Measurements from ENCODE around the gene FOXR2. TPM values are rescaled to one million over a fixed set of nuclear protein-coding genes. Genes with fewer than 3 reads are reported as not detected.

FOXR2 gene
- total RNA-seq, 1 experiment from 2014 or later = not detected

DNA sequence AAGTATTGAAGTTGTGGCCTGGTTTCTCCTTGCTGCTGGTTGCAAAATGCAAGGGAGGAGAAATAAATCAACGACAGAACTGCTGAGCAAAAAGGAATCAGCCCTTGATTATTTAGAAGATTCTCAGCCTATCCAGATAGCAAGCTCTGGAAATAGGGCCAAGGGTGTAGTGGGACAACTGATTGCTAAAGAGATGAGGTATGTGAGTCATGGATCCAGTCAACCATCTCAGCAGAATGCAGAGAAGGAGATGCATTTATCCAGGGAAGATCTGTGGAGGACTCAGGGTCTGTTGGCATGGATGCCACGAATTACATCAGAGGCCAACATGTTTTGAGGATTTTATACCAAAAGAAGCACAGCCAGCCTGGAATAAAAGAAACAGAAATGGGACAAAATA lies 36.7 kb downstream of the FOXR2 start:
- intact Hi-C loops (cut with micrococcal nuclease) = no loop called here
- Histone ChIP-seq H2AFZ (ENCODE audit: low read length) (no peak overlapping the region), H3K27ac (ENCODE audit: low read length) (no peak overlapping the region), H3K4me1 (ENCODE audit: insufficient read depth, low read length) (no peaks in the 10 kb centered on the region), H3K4me3 (ENCODE audit: low read length) (no peak overlapping the region), H3K9me2 (replicated peaks; ENCODE audit: low read length) (no peaks in the 10 kb centered on the region), H3K4me2 (ENCODE audit: low read length) (no peak overlapping the region), H3K79me2 (ENCODE audit: low read length) (no peaks in the 10 kb centered on the region), H3F3A (ENCODE audit: low read length, unreplicated experiment) (no peaks in the 10 kb centered on the region), H3K9me3 (ENCODE audit: low read length) (no peaks in the 10 kb centered on the region), H3K9ac (ENCODE audit: low read length) (no peak overlapping the region), H4K20me1 (ENCODE audit: low read length) (no peaks in the 10 kb centered on the region), H3K36me3 (ENCODE audit: low read depth, low read length) (no peaks in the 10 kb centered on the region), H3K27me3 (ENCODE audit: low read length) (no peaks in the 10 kb centered on the region)
- POLR2A ChIA-PET (ENCODE audit: unreplicated experiment) = no interaction called here
- BruUV-seq (replicated peaks) = no TSS peak
- ATAC-seq = no peak
- CTCF ChIA-PET = no interaction called here
- TF ChIP-seq, protein P1, sequence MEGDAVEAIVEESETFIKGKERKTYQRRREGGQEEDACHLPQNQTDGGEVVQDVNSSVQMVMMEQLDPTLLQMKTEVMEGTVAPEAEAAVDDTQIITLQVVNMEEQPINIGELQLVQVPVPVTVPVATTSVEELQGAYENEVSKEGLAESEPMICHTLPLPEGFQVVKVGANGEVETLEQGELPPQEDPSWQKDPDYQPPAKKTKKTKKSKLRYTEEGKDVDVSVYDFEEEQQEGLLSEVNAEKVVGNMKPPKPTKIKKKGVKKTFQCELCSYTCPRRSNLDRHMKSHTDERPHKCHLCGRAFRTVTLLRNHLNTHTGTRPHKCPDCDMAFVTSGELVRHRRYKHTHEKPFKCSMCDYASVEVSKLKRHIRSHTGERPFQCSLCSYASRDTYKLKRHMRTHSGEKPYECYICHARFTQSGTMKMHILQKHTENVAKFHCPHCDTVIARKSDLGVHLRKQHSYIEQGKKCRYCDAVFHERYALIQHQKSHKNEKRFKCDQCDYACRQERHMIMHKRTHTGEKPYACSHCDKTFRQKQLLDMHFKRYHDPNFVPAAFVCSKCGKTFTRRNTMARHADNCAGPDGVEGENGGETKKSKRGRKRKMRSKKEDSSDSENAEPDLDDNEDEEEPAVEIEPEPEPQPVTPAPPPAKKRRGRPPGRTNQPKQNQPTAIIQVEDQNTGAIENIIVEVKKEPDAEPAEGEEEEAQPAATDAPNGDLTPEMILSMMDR (conservative IDR thresholded peaks at IDR 0.05; ENCODE audit: low read depth, low read length) = no peak
- no peak for TF ChIP-seq EZH2phosphoT487 (IDR thresholded peaks at IDR 0.05; ENCODE audit: borderline replicate concordance, low read length)
- TF ChIP-seq EZH2 (IDR thresholded peaks at IDR 0.05; ENCODE audit: low read length, unreplicated experiment) = no peak
- DNase-seq = no peak

DNA sequence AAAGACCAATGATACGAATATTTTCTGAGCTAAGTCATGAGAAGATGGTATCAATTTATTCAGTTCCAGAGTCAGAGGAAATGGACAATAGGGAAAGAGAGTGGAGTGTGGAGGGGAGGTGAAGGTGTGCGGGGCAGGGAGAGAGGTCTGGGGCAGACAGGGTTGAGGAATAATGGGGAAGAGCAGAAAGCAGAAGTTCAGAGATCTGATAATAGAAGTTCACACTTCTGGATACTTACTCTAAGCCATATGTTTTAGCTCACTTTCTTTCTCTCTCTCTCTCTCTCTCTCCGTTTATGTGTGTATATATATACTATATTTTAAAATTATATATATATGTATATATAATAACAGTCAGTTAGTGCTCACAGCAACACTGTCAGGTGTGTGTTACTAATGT lies 40.4 kb downstream of the FOXR2 start:
- intact Hi-C loops (cut with micrococcal nuclease) = no loop called here
- Histone ChIP-seq H3K9me3 (ENCODE audit: low read length) (no peaks in the 10 kb centered on the region), H4K20me1 (ENCODE audit: low read length) (no peaks in the 10 kb centered on the region), H3K9me2 (replicated peaks; ENCODE audit: low read length) (no peaks in the 10 kb centered on the region), H2AFZ (ENCODE audit: low read length) (no peak overlapping the region), H3K79me2 (ENCODE audit: low read length) (no peaks in the 10 kb centered on the region), H3K4me1 (ENCODE audit: insufficient read depth, low read length) (no peaks in the 10 kb centered on the region), H3K4me2 (ENCODE audit: low read length) (no peak overlapping the region), H3K4me3 (ENCODE audit: low read length) (no peak overlapping the region), H3K27ac (ENCODE audit: low read length) (no peak overlapping the region), H3K36me3 (ENCODE audit: low read depth, low read length) (no peaks in the 10 kb centered on the region), H3F3A (ENCODE audit: low read length, unreplicated experiment) (no peaks in the 10 kb centered on the region), H3K27me3 (ENCODE audit: low read length) (no peaks in the 10 kb centered on the region), H3K9ac (ENCODE audit: low read length) (no peak overlapping the region)
- POLR2A ChIA-PET (ENCODE audit: unreplicated experiment) = no interaction called here
- BruUV-seq (replicated peaks) = no TSS peak
- no peak for TF ChIP-seq EZH2phosphoT487 (IDR thresholded peaks at IDR 0.05; ENCODE audit: borderline replicate concordance, low read length)
- DNase-seq (no peak), ATAC-seq (no peak)
- CTCF ChIA-PET = no interaction called here

DNA sequence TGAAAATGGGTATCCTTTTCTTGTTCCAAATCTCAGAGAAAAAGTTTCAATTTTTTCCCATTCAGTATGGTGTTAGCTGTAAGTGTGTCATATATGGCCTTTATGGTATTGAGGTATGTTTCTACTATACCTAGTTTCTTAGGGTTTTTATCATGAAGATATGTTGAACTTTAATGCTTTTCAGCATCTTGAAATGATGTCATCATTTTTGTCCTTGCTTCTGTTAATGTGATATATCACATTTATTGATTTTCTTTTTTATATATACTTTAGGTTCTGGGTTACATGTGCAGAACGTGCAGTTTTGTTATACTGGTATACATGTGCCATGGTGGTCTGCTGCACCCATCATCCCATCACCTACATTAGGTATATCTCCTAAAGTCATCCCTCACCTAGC lies 44.9 kb downstream of the FOXR2 start:
- TF ChIP-seq, protein P1 (conservative IDR thresholded peaks at IDR 0.05; ENCODE audit: low read depth, low read length) = no peak
- no peak for TF ChIP-seq EZH2 (IDR thresholded peaks at IDR 0.05; ENCODE audit: low read length, unreplicated experiment)
- TF ChIP-seq EZH2phosphoT487 (IDR thresholded peaks at IDR 0.05; ENCODE audit: borderline replicate concordance, low read length) = no peak
- no TSS peak for BruUV-seq (replicated peaks)
- DNase-seq (no peak), ATAC-seq (no peak)
- Histone ChIP-seq H3K4me2 (ENCODE audit: low read length) (no peak overlapping the region), H3K9me2 (replicated peaks; ENCODE audit: low read length) (no peaks in the 10 kb centered on the region), H3K9me3 (ENCODE audit: low read length) (no peaks in the 10 kb centered on the region), H3K4me3 (ENCODE audit: low read length) (no peak overlapping the region), H3F3A (ENCODE audit: low read length, unreplicated experiment) (no peaks in the 10 kb centered on the region), H2AFZ (ENCODE audit: low read length) (no peak overlapping the region), H3K27ac (ENCODE audit: low read length) (no peak overlapping the region), H4K20me1 (ENCODE audit: low read length) (no peaks in the 10 kb centered on the region), H3K4me1 (ENCODE audit: insufficient read depth, low read length) (no peaks in the 10 kb centered on the region), H3K9ac (ENCODE audit: low read length) (no peak overlapping the region), H3K79me2 (ENCODE audit: low read length) (no peaks in the 10 kb centered on the region), H3K36me3 (ENCODE audit: low read depth, low read length) (no peaks in the 10 kb centered on the region), H3K27me3 (ENCODE audit: low read length) (no peaks in the 10 kb centered on the region)
- intact Hi-C loops (cut with micrococcal nuclease) = no loop called here
- ChIA-PET POLR2A (ENCODE audit: unreplicated experiment) (no interaction called here), CTCF (no interaction called here)

Other genes starting within 250 kb of the FOXR2 start
- gene MAGEH1, start 171.3 kb upstream of the FOXR2 start, total RNA-seq (2014; rRNA removed) = 2.4 and 2.7 TPM in 2 replicates
- 0.22 TPM in 1 of 2 replicates, not detected in the other for gene USP51, start 133.6 kb upstream of the FOXR2 start, total RNA-seq (2014; rRNA removed)
- 9.5 and 14.3 TPM in 2 replicates for gene RRAGB, start 94.3 kb downstream of the FOXR2 start, total RNA-seq (2014; rRNA removed)